ENCODE measurements around the gene EIF4E2.
"Not testable (repeated sequence)": the region's sequence is repeated elsewhere in the genome, so short reads cannot be mapped to it uniquely, and the experiment has no call there.

Gene EIF4E2

GRCh38 chr2:232568161-232568560 is 17.7 kb downstream of the EIF4E2 start:
- Histone ChIP-seq H4K12ac (ENCODE audit: low read depth, low read length) (no peak overlapping the region), H3K4me1 (ENCODE audit: control insufficient read depth in 1 of 2, insufficient read depth in 2 of 2, low read length in 2 of 2) (no peaks in the 10 kb centered on the region), H3K9me3 (ENCODE audit: insufficient read depth, low read depth, low read length) (no peaks in the 10 kb centered on the region), H2AK5ac (ENCODE audit: low read length) (no peak overlapping the region), H3K4me2 (ENCODE audit: low read length) (no peak overlapping the region), H4K8ac (ENCODE audit: low read depth, low read length) (no peak overlapping the region), H2AFZ (ENCODE audit: insufficient read depth, low read length, poor library complexity) (no peak overlapping the region), H3K4ac (ENCODE audit: low read depth, low read length) (no peak overlapping the region), H2BK120ac (ENCODE audit: insufficient read depth, low read length, poor library complexity) (no peak overlapping the region), H3K9ac (ENCODE audit: low read length) (no peak overlapping the region), H3K14ac (ENCODE audit: low read length) (no peak overlapping the region), H2BK5ac (ENCODE audit: low read depth, low read length, poor library complexity) (no peak overlapping the region), H3K27ac (ENCODE audit: low read depth, low read length) (no peak overlapping the region), H3K18ac (ENCODE audit: low read length) (no peak overlapping the region), H3K23ac (ENCODE audit: low read length) (no peak overlapping the region), H4K91ac (ENCODE audit: low read depth, low read length) (no peak overlapping the region), H2BK12ac (ENCODE audit: low read length) (no peak overlapping the region), H3K4me3 (ENCODE audit: low read depth, low read length) (no peak overlapping the region), H3K79me1 (ENCODE audit: low read length) (no peaks in the 10 kb centered on the region), H3K36me3 (ENCODE audit: control insufficient read depth in 1 of 2, insufficient read depth in 2 of 2, low read length in 2 of 2) (peaks cover 36 to 63% of the 10 kb centered on the region in 2 experiments), H3K27me3 (ENCODE audit: insufficient read depth, low read length) (no peaks in the 10 kb centered on the region), H3K79me2 (ENCODE audit: control insufficient read depth, insufficient read depth, low read length, poor library complexity) (no peaks in the 10 kb centered on the region)
- WGBS (ENCODE audit: extremely low coverage, insufficient coverage, insufficient read length) = no CpG with 5 or more reads among the region's 5 CpGs
- no peak for DNase-seq

DNA sequence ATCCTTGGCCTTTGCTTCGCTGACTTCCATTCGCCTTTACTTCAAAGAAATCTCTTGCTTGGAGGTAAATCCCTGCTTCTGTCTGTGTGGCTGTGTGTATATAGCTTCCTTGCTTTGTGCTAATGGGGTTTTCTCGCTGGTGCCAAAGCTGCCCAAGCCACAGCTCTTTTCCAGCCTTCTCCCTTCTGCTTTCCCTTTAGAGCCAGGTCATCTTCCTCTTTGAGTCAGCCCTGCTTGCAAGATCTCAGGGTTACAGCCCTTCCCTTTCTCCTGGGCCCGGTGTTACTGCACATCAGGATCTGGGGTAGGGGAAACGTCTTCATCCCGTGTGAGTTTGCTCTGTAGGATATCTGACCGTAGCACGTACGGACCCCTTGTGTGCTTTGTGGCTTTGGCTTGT is 19.1 kb downstream of the EIF4E2 start:
- H3K79me2 ChIP-seq (ENCODE audit: control insufficient read depth, insufficient read depth, low read length, poor library complexity) = no peaks in the 10 kb centered on the region
- WGBS (ENCODE audit: extremely low coverage, insufficient coverage, insufficient read length) = no CpG with 5 or more reads among the region's 9 CpGs
- H3K27ac ChIP-seq (ENCODE audit: low read depth, low read length) = no peak overlapping the region
- H2BK5ac ChIP-seq (ENCODE audit: low read depth, low read length, poor library complexity) = no peak overlapping the region
- H3K23ac ChIP-seq (ENCODE audit: low read length) = no peak overlapping the region
- no peak overlapping the region for H2BK120ac ChIP-seq (ENCODE audit: insufficient read depth, low read length, poor library complexity)
- H3K27me3 ChIP-seq (ENCODE audit: insufficient read depth, low read length) = no peaks in the 10 kb centered on the region
- no peak overlapping the region for H2AFZ ChIP-seq (ENCODE audit: insufficient read depth, low read length, poor library complexity)
- H3K4ac ChIP-seq (ENCODE audit: low read depth, low read length) = no peak overlapping the region
- peaks cover 39 to 67% of the 10 kb centered on the region in 2 experiments for H3K36me3 ChIP-seq (ENCODE audit: control insufficient read depth in 1 of 2, insufficient read depth in 2 of 2, low read length in 2 of 2)
- no peak overlapping the region for H3K4me2 ChIP-seq (ENCODE audit: low read length)
- no peak overlapping the region for H3K9ac ChIP-seq (ENCODE audit: low read length)
- no peaks in the 10 kb centered on the region for H3K4me1 ChIP-seq (ENCODE audit: control insufficient read depth in 1 of 2, insufficient read depth in 2 of 2, low read length in 2 of 2)
- H3K9me3 ChIP-seq (ENCODE audit: insufficient read depth, low read depth, low read length) = no peaks in the 10 kb centered on the region
- H4K12ac ChIP-seq (ENCODE audit: low read depth, low read length) = no peak overlapping the region
- no peak overlapping the region for H3K4me3 ChIP-seq (ENCODE audit: low read depth, low read length)
- no peak overlapping the region for H3K18ac ChIP-seq (ENCODE audit: low read length)
- H2BK12ac ChIP-seq (ENCODE audit: low read length) = no peak overlapping the region
- no peaks in the 10 kb centered on the region for H3K79me1 ChIP-seq (ENCODE audit: low read length)
- H4K91ac ChIP-seq (ENCODE audit: low read depth, low read length) = no peak overlapping the region
- no peak overlapping the region for H2AK5ac ChIP-seq (ENCODE audit: low read length)
- H4K8ac ChIP-seq (ENCODE audit: low read depth, low read length) = no peak overlapping the region
- H3K14ac ChIP-seq (ENCODE audit: low read length) = no peak overlapping the region
- no peak for DNase-seq

DNA sequence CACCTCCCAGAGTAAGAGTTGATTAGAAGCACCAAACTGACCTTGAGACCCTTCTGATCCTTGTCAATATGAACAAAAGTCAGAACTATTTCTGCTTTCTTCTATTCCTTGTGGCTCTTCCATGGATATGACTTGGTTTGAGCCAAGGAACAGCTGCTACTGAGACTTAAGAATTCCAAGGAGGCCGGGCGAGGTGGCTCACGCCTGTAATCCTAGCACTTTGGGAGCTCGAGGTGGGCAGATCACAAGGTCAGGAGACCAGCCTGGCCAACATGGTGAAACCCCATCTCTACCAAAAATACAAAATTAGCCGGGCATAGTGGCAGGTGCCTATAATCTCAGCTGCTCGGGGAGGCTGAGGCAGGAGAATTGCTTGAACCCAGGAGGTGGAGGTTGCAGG is 20.0 kb downstream of the EIF4E2 start:
- H3K27me3 ChIP-seq (ENCODE audit: insufficient read depth, low read length); H2BK12ac ChIP-seq (ENCODE audit: low read length); H3K4me2 ChIP-seq (ENCODE audit: low read length); H4K91ac ChIP-seq (ENCODE audit: low read depth, low read length); H3K79me2 ChIP-seq (ENCODE audit: control insufficient read depth, insufficient read depth, low read length, poor library complexity); H4K8ac ChIP-seq (ENCODE audit: low read depth, low read length); H2BK5ac ChIP-seq (ENCODE audit: low read depth, low read length, poor library complexity); H3K18ac ChIP-seq (ENCODE audit: low read length); H2BK120ac ChIP-seq (ENCODE audit: insufficient read depth, low read length, poor library complexity); H2AFZ ChIP-seq (ENCODE audit: insufficient read depth, low read length, poor library complexity); H3K79me1 ChIP-seq (ENCODE audit: low read length); H3K9ac ChIP-seq (ENCODE audit: low read length); H2AK5ac ChIP-seq (ENCODE audit: low read length); DNase-seq; H4K12ac ChIP-seq (ENCODE audit: low read depth, low read length); H3K27ac ChIP-seq (ENCODE audit: low read depth, low read length); H3K4me3 ChIP-seq (ENCODE audit: low read depth, low read length); H3K4ac ChIP-seq (ENCODE audit: low read depth, low read length); H3K9me3 ChIP-seq (ENCODE audit: insufficient read depth, low read depth, low read length); H3K4me1 ChIP-seq (ENCODE audit: control insufficient read depth in 1 of 2, insufficient read depth in 2 of 2, low read length in 2 of 2); H3K14ac ChIP-seq (ENCODE audit: low read length); H3K23ac ChIP-seq (ENCODE audit: low read length): not testable (repeated sequence)
- peaks cover 36 to 64% of the 10 kb centered on the region in 2 experiments for H3K36me3 ChIP-seq (ENCODE audit: control insufficient read depth in 1 of 2, insufficient read depth in 2 of 2, low read length in 2 of 2)
- WGBS (ENCODE audit: extremely low coverage, insufficient coverage, insufficient read length) = no CpG with 5 or more reads among the region's 6 CpGs

DNA sequence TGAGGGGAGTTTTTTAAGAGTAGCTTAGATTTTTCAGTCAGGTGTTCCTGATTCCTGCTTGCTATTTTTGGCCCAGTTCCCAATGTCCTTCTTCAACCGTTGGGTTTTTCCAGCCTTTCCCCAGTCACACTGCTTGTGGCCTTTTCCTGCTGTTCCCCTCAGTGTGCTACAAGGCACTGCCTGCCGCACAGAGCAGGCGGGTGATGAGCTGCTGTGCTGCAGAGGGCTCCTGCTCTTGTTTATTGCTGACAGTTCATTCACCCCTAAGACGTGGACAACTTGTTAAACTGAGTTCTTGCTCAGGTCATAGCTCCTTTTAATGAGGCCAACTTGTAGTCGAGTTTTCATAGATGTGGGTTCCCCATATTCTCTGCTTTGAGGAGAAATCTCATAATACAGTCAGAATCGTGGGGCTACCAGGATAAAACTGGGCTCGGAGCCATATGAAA is 20.6 kb downstream of the EIF4E2 start:
- Histone ChIP-seq H3K36me3 (ENCODE audit: control insufficient read depth in 1 of 2, insufficient read depth in 2 of 2, low read length in 2 of 2) (peaks cover 32 to 59% of the 10 kb centered on the region in 2 experiments), H2BK120ac (ENCODE audit: insufficient read depth, low read length, poor library complexity) (no peak overlapping the region), H3K4me2 (ENCODE audit: low read length) (no peak overlapping the region), H3K23ac (ENCODE audit: low read length) (no peak overlapping the region), H2BK5ac (ENCODE audit: low read depth, low read length, poor library complexity) (no peak overlapping the region), H4K12ac (ENCODE audit: low read depth, low read length) (no peak overlapping the region), H4K91ac (ENCODE audit: low read depth, low read length) (no peak overlapping the region), H3K9ac (ENCODE audit: low read length) (no peak overlapping the region), H3K79me1 (ENCODE audit: low read length) (no peaks in the 10 kb centered on the region), H2AFZ (ENCODE audit: insufficient read depth, low read length, poor library complexity) (no peak overlapping the region), H3K18ac (ENCODE audit: low read length) (no peak overlapping the region), H3K4ac (ENCODE audit: low read depth, low read length) (no peak overlapping the region), H2BK12ac (ENCODE audit: low read length) (no peak overlapping the region), H3K79me2 (ENCODE audit: control insufficient read depth, insufficient read depth, low read length, poor library complexity) (no peaks in the 10 kb centered on the region), H3K4me3 (ENCODE audit: low read depth, low read length) (no peak overlapping the region), H3K4me1 (ENCODE audit: control insufficient read depth in 1 of 2, insufficient read depth in 2 of 2, low read length in 2 of 2) (no peaks in the 10 kb centered on the region), H2AK5ac (ENCODE audit: low read length) (no peak overlapping the region), H3K27ac (ENCODE audit: low read depth, low read length) (no peak overlapping the region), H4K8ac (ENCODE audit: low read depth, low read length) (no peak overlapping the region), H3K9me3 (ENCODE audit: insufficient read depth, low read depth, low read length) (no peaks in the 10 kb centered on the region), H3K27me3 (ENCODE audit: insufficient read depth, low read length) (no peaks in the 10 kb centered on the region), H3K14ac (ENCODE audit: low read length) (no peak overlapping the region)
- no CpG with 5 or more reads among the region's 7 CpGs for WGBS (ENCODE audit: extremely low coverage, insufficient coverage, insufficient read length)
- no peak for DNase-seq
